Central memory CD4-positive, alpha-beta T cell (primary cell): ENCODE measurements around the gene CDH20.
"Not testable (repeated sequence)": the region's sequence is repeated elsewhere in the genome, so short reads cannot be mapped to it uniquely, and the experiment has no call there.

Source experiments
- DNase-seq: peaks from one replicate; pipeline ENCODE4 v3.0.0; 2022

CDH20 gene

DNA sequence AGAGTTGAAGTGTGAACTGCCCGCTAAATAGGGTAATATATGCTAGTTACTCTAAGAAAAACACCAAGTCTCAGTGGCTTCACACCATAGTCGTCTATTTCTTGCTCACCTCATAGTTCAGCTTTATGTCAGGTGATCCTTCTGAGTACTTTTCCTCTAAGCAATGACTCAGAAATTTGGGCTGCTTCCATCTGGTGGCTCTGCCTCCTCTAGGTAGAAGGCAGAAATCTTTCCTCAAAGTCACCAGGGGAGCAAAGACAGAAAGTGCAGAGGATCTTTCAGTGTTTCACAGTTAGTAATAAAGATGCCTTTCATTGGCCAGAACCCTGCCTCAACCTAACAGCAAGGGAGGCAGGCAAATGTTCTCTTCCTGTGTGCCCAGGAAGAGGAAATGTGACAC is 17.3 kb downstream of the CDH20 start:
- DNase-seq, result no peak

DNA sequence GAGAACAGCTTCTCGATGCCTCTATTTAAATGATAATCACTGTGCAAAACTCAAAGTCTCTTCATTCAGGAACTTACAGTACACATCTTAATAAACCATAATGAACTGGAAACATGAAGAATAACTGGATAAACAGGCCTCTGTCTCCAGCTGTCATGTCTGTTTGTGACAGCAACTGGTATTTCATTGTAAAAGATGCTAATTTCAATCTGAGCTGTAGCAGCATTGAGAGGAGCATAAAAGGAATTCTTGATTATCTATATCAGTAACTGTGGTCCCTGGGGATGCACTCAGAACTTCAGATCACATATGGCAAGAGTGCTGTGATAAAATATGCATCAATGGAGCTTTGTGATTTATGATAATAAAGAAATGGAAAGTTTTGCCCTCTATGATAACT is 18.8 kb downstream of the CDH20 start:
- no peak for DNase-seq

DNA sequence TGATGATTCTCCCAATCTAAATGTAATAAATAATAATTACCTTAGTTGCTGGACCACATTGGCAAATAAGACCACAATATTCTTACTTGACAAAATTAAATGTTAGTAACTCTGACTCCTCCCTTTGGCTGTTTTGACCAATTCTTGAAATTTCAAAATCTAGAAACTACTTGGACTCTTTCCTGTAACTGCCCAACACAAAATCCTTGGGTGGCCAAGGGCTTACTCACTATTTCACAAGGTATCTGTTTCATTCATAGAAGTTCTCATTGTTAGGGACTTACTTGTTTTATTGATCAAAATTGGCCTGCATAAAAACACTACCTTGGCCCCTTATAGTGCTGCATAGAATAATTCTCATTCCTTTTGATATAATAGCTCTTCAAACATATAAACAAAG is 19.4 kb downstream of the CDH20 start:
- no peak for DNase-seq

DNA sequence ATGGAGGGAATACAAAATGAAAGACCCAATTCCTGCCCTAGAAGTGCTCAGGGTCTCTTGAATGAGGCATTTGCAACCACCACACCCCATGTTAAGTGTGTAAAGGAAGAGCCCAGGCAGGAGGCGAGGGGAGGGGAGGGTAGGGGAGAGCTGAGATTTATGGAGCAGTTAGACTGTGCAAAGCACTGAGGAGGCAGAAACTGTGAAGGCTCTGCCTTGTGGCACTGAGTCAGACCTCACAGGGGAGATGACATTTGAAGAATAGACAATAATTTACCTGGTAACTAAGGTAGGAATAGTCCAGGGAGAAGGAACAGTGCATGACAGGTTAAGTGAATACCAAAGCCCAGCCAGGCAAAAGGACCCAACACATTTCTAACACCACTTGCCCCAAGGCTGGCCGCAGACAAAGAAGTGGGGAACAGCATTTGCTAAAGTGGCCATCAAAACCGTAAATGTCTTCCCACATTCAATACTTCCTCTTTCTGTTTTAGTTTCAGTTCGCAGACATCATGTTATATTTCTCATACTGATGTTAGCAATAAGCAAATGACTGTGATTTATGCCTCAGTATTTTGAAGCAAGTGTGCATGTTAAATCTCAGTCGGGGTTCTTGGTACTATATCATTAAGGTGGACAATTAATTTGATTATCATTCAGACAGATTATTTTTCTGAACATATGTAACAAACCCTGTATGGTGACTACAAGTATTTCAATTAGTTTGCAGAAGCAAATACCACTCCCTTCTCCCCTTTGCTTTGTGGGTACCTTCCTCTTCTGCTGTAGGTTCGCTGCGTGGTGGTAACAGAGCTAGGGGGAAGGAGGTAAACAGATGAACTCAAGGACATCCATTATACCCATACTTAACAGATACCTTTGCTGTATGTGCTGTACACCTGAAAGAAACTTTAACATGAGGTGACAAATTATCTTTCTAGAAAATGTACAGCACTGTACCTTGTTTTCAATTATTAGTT is 27.5 kb downstream of the CDH20 start:
- DNase-seq, result no peak

DNA sequence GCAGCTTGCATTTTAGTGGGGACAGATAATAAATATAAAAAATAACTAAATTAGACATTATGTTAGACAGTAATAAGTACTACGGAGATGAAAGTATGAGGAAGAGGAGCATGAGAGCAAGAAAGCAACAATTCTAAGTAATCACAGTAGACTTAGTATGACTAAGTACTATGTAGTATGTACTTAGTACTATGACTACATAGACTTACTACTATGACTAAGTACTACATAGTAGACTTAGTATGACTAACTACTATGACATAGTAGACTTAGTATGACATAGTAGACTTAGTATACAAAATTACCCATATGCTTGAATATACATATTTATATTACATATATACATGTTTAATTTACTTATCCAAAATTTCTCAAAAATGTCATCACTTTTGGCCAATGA is 29.3 kb downstream of the CDH20 start:
- DNase-seq, result no peak

DNA sequence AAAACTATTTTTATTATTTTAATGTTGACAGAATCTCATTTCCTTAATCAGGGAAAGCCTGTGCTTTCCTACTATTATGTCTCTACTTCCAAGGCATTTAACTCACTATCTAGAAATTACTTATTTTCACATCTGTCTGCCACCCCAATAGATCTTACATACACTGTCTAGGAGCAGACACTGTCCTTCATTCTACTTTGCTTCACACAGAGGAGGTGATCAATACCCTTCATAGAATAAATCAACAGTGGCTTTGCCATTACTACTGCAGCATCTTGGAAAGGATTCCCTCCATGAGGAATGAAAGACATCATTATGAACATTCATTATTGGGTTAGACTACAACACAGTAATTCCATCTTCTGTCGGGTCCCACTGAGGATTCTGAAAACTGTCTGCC is 31.7 kb downstream of the CDH20 start:
- DNase-seq, result no peak

DNA sequence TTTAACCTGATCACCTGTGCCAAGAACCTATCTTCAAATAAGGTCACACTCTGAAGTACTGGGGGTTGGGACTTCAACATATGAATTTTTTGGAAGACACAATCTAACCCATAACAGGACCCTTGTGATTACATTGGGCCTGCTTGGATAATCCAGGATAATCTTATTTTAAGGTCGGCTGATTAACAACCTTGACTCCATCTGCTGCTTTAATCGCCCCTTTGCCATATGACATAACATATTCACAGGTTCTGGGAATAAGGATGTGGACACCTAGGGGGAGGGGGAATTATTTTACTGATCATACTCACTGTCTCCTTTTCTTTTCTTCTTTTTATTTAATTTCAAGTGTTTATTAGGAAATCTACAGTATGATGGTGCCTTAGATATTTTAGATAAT is 34.8 kb downstream of the CDH20 start:
- DNase-seq, result no peak

DNA sequence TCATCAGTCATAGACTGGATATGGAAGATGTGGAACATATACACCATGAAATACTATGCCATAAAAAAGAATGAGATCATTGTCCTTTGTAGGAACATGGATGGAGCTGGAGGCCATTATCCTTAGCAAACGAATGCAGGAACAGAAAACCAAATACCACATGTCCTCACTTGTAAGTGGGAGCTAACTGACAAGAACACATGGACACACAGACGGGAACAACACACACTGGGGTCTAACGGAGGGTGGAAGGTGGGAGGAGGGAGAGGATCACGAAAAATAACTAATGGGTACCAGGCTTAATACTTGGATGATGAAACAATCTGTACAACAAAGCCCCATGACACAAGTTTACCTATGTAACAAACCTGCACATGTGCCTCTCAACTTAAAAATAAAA is 36.4 kb downstream of the CDH20 start:
- not testable (repeated sequence) for DNase-seq

DNA sequence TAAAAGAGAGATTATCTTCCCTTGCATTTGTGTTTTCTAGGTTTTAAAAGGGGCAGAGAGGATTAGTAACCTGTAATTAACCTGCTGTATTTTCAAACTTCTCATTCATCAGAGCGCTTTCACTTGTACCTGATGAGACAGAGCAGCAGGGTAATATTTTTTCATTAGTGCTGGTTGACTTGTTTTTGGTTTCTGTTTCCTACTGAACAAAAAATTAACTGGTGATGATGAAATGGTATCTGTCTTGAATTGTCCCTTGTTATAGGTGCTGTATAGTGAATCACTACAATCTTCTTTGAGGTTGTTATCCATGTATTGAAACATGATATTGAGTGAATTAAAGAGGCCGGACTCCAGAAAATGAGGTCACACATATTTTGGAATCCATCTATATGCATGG is 37.9 kb downstream of the CDH20 start:
- DNase-seq, result no peak

DNA sequence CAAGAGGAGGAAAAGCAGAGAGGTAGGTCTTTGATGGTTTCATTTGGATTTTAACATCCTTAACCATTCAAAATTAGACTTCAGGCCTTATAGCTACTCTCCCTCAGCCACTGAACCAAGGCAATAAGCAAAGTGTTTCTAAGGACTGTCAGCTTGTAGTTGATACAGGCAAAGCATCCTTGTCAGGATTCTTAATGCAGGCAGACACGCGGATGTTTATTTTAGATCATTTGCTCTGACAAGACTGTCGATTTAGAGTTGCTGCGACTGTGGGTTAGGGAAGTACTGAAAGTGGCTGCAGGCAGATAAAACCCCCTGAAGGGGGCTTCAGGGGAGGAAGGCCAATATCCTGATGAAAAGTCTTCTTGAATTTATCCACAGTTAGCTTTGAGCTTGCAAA is 46.6 kb downstream of the CDH20 start:
- DNase-seq, result no peak

DNA sequence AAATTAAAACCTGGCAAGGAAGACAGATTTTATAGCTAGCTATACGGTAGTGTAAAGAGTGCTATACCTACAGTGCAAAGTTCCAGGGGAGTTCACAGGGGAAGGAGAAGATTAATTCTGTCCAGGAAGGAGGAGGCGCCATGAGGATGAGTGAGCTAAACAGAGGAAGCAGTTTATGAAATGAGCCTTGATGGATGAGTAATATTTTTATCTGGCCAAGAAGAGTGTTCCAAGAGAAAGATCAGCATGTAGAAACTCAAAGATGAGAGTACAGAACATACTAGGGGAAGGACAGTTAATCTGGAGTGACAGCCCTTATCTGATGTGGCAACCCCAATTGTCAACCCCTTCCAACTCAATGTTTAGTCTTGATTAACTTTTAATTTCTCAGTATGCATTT is 54.8 kb downstream of the CDH20 start:
- no peak for DNase-seq

DNA sequence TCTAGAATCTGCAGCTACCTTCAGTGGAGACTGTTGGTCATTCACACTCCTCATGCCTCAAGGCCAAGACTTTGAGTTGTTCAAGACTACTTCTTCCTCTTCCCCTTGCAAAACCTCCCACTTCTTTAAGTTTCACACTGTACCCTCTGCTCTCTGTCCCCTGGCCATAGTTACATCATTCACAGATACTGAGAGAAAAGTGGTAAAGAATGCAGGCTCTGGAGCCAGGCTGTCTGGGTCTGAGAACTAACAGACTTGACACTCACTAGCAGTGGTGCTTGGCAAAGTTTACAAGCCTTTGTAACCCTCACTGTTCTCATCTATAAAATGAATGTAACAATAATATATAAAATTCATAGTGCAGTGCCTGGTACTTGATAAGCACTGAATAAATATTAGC is 61.8 kb downstream of the CDH20 start:
- no peak for DNase-seq

DNA sequence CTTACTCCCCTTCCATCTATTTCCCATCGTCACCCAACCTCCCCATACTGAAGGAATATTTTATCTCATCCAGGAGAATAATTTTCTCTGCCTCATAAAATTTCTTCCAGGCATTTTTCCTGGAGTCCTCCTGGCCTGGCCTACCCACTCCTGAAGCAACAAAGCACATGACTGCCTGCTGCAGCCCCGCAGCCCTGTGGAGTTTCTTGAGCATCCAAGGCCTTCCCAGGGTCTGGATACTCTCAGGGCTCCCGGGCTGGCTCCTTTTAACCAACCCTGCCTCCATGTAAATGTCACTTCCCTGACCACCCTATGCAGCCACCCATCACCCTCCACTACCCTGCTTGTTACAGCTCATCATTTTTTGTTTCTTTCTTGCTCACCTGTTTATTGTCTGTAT is 64.0 kb downstream of the CDH20 start:
- no peak for DNase-seq

DNA sequence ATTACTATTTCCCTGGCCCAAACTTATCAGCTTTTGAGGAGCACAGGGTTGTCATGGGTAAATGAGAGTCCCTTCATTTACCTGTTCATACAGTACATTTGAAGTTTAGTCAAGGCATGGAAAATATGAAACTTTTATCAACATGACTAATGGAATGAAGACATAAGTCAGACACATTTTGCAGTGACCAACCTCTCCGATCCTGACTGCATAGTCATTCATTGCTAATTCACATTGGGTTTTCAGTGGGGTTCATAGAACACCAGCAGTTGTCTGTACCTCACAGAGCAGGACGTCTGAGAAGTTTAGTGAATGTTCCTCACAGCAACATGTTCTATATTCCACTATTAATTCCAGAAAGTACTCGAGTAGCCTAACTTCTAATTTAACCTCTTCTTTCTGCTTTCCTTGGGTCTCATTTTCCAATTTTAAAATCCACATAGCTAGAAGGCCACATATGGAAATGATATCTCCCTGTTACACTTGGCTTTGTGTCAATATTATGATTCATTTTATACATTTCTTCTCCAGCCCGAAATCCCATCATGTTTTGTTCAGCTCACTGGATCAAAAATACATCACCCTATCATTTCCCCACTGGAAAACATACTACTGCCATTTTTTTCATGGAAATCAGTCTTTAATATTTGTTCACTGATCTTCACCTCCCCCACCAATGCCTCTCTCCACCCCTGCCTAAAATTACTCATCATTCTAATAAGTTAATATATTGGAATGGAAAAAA is 65.9 kb downstream of the CDH20 start:
- no peak for DNase-seq

DNA sequence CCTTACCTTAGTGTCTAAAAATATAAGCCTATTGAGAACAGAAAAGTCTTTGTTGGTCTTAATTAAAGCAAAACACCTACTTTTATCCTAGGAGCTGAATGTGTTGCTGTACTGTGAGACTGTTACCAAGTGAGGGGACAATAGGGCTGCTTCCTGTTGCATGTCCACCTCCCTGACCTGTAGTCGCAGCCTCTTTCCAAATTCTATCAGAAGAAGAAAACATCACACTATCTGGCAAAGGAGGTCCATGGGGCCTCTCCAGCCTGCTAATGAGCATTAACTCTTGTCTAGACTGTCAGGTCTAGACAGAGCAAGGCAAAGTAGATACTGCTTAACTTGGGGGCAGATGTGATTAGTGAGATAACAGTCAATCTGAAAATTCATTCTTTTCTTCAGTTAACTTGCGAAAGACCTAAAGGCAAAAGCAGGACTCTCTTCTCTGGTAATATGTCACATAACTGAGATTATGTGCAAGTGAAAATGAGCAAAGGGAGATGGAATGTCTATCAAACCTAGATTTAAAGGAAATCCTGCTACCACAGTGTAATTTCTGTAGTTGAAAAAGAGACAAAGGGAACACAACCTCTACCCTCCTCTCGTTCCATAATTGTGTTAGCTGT is 66.9 kb downstream of the CDH20 start:
- no peak for DNase-seq

DNA sequence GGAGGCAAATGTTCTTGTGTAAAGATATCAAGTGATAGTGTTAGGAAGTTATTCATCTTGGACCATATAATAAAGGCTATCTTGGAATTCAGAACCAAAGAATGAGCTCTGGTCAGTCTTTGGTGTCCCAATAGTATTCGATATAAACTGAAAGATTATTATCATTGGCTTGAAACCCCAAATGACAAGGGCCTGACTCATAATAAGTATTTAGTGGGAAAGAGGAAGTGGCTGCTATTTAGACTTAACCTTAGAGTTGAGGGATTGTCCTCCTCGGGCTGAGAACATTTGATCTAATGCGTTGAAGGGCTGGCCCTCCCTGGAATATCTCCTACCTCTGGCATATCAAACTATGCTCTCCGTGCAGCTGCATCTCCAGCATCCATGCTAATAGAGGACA is 67.5 kb downstream of the CDH20 start:
- no peak for DNase-seq

DNA sequence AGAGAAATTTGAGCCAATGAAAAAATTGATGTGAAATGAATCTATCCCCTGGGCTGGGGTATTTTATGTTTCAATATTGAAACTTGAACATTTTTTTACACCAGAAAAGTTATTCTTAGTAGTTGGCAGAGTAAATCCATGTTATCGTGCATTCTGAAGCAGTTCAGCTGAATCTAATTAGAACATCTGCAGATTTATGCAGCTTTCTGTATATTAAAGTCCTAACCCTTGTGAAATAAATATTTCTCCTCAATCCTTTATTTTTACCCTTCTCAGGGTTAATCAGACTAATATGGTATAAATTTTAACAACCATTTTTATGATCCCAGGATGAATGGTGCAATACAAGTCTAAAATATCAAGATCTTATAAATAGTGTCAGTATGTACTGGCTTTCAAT is 69.5 kb downstream of the CDH20 start:
- no peak for DNase-seq

DNA sequence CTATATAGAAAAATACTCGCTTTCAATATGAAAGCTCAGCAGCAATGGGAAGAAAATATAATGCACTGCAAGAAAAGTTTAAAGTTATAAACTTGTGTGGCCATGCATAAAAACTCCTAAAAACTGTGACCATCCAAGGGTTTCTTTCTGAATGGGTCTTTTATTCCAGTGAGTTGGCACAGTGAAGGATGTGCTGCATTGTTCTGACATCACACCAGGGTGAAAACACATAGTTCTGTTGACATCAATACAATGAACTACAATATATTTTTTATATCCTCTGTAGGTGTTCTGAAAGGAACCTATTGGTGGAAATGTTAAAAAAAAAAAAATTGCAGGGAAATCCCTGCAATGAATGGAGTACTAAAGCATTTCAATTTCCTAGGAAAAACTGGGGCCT is 80.2 kb downstream of the CDH20 start:
- no peak for DNase-seq

DNA sequence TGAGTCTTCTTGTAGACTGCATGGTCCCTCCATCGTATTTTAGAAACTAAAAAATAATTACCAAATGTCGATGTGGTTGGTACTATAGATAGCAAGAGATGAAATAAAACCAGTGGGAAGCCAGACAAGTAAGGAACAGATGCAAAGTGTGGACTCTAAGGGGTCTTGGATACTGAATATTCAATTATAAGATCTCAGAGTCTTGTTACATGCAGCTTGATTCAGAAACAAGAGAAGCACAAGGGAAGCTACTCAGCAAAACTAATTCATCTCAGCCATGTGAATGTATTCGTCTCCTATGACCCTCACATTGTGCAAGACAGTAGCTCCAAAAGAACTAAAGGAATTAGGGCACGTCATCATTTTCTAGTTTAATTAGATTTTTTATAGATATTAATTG is 80.9 kb downstream of the CDH20 start:
- no peak for DNase-seq

DNA sequence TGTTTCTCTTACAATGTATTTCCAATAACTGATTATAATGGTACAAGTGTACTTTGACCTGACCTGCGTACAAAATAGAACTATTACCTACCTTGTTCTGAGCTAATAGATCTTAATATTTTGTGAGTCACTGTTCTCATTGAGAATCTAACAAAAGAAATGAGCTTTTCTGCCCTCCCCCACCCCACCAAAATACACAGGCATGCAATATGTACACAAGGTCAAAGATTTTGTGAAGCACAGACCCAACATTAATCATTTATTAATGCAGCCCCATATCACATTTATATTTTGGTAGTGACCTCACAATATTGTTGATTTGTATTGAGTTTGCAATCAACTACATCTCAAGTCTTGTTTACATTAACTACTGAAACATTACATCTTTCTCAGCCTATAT is 86.5 kb downstream of the CDH20 start:
- DNase-seq, result no peak

DNA sequence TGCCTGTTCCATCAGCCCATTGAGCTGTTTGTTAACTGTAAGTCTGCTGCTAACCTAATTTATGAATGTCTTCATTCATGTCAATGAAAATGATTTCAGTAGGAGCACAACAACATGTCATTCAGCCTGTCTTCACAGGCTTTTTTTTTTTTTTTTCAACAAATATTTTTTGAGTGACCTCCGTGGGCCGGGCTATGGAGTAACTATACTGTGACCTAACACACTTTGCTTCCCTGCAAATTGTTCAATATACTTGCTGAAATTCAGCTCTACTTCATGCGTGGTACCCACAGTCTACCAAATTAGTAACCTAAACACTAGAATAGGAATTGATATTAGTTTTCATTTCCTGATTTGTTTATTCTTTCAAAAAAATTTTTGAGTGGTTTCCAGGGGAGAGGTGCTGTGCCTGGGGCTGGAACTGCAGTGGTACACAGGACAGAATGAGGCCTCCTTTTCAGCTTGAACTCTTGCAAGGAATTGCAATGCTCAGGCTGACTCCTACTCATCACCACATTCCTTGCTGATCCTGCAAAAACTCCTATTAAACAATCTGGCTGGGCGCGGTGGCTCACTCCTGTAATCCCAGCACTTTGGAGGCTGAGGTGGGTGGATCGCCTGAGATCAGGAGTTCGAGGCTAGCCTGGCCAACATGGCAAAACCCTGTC is 87.1 kb downstream of the CDH20 start:
- no peak for DNase-seq

DNA sequence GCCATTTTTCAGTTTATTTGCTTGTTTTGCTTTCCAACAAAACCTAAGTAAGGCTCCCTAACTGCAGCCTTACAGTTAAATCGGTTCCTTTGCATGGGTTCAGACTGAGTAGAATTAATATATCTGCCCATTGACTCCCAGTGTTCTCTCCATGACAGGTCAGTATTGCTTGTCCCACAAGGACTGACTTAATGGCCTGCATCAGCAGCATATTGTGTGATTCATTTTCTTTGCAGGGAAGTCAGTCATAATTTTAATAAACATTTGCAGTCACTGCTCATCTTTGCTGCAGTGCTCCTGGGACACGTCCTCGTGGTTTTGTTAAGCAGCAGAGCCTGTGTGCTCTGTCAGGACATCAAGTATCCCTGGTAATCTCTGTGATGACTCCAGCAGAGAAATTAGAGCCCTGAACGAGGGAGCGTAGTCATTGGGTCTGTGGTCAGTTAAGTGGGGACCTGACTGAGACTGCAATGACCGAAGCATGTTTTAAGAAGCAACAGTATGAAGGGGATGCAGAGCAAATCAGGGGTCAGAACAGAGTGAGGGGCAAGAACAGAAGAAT is 93.3 kb downstream of the CDH20 start:
- DNase-seq, result no peak

DNA sequence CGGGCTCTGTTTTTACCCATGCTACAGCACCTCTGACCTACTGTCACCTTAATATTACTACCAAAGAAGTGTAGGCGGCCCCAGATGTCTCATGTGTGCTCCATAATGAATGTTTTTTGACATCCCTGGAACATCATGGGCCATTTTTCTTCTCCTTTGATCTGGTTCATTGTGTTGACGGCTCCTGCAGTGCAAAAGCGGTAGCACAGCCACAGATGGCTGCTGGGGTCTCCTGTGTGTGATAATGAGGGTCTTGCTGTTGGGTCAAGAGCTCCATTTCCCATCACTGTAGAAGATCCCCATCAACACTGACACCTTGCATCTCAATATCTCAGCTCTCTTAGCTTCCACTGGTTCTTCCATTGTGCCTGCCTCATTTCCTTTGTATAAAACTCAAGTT is 95.0 kb downstream of the CDH20 start:
- no peak for DNase-seq
